Lower leg skin (tissue), 4 donors: ENCODE measurements around the gene LRRC8A. TPM values are rescaled to one million over a fixed set of nuclear protein-coding genes. Genes with fewer than 3 reads are reported as not detected.
"Not testable (repeated sequence)": the region's sequence is repeated elsewhere in the genome, so short reads cannot be mapped to it uniquely, and the experiment has no call there.

Experiments
- DNase-seq, 2 donors: peaks; one replicate each; pipeline ENCODE4 v3.0.0-alpha.2; 2019; ENCODE audit warnings: low spot score in 2 of 2
- H3K4me3 ChIP-seq: fragments of 200-600 bp; sonication (generic); 2 replicates; pipeline ENCODE4 v1.5.1; 2017; ENCODE audit warnings: mild to moderate bottlenecking, low read depth; ENCODE audit not compliant: poor library complexity, severe bottlenecking
- CTCF ChIP-seq, 3 donors: fragments of 450-650 bp; IDR thresholded peaks; one replicate each; pipeline ENCODE4 v1.5.1; 2016; ENCODE audit warnings: antibody characterized with exemption in 3 of 3, mild to moderate bottlenecking in 3 of 3, moderate library complexity in 2 of 3
- POLR2A ChIP-seq, 2 donors: fragments of 450-650 bp; IDR thresholded peaks; one replicate each; pipeline ENCODE4 v1.6.1; 2016 to 2017; ENCODE audit warnings: antibody characterized with exemption in 2 of 2, mild to moderate bottlenecking in 1 of 2, moderate library complexity in 1 of 2
- WGBS, 2 donors: methylation state at CpG; one replicate each; pipeline ENCODE4 v1.1.5; 2018; 5-methylcytosine and 5-hydroxymethylcytosine counted together
- intact Hi-C: fragments of 100-400 bp; cut with DNase I; formaldehyde crosslinking; loops from one replicate; pipeline ENCODE4 v1.15.0; 2023; ENCODE audit warnings: low total_unique reads
- total RNA-seq, 4 donors: library from RNA; depleted of rRNA; stranded (reverse); fragments of >200 nt; gene quantifications; one replicate each; pipeline ENCODE4 v1.1.0, GENCODE V29; 2016

The LRRC8A gene
- total RNA-seq, 4 donors from 2014 or later, result 89.6 to 131 (median 111) TPM

DNA sequence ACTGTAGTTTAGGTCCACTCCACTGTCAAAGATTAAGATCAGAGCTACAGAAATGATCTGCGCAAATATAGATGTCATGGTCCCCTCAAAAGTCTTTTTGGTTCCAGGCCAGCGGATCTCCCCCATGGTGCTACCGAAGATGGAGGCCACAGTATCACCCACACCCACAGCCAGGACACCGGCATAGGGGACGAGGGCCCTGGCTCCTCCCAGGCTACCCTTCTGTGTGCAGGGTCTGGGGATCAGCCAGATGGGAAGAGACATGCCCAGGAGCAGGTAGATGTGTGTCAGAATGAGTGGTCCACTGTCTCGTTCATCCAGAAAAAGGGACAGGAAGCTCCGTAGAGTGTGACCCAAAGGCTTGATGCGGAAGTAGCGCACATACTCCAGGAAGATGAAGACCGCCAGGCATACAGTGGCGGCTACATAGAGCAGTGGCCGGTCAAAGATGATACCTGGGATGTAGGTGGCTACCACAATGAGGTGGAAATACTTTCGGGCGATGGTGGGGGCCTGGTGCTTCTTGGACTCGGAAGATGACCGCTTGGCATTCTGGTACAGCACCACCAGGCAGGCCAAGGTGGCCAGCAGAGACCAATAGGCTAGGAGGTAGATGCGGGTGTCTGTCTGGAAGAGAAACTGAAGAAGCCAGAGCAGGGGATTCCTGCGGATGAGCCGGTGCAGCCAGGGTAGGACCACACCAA is 64.0 kb downstream of the LRRC8A start:
- WGBS, 2 donors, result 96 to 98% methylated on average over 19 of the region's 19 CpGs
- peak in 1 of 2 donors; percentile 79 for DNase-seq
- H3K4me3 ChIP-seq, result no peak overlapping the region
- intact Hi-C loops, result no loop called here
- TF ChIP-seq CTCF (IDR thresholded peaks at IDR 0.05) (no peak), POLR2A (IDR thresholded peaks at IDR 0.05) (no peak)

DNA sequence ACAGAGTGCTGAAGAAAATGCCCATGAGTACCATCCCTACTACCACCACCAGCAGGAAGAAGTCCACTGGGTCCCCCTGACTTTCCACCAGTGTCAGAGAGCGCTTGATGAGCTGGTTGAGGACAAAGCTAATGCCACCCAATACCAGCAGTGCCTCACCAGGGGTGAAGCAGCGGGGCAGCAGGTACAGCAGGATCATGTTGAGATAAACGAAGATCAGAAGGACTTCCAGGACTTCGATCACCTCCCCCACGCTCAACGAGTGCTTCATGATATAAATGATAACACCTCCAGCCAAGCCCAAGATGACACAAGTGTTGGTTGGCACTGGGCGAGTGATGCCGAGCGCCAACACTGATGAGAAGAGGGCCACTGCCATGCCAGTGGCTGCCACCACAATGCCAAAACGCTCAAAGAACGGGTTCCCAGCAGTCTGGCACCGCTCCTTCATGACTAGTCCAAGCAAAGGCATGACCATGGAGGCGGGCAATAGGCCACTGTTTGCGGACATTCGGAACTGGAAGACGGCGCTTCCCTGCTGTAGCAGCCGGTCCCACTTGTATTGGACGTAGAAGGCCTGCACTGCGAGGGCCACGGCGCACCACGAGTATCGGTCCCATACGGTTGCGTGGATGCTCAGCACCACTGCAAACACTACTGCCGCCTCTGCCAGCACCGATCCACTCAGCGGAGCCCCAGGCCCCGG is 64.8 kb downstream of the LRRC8A start:
- no peak for TF ChIP-seq CTCF (IDR thresholded peaks at IDR 0.05)
- TF ChIP-seq POLR2A (IDR thresholded peaks at IDR 0.05), result no peak
- no peak for DNase-seq

GRCh38 chr9:128947277-128947526 is 65.3 kb downstream of the LRRC8A start:
- intact Hi-C loops, result no loop called here
- no peak for TF ChIP-seq CTCF (IDR thresholded peaks at IDR 0.05)
- no peak for TF ChIP-seq POLR2A (IDR thresholded peaks at IDR 0.05)
- no peak for DNase-seq
- H3K4me3 ChIP-seq, result peak overlapping the region; percentile 87
- 0 to 1% methylated on average over 17 to 19 of the region's 20 CpGs for WGBS, 2 donors

More for the DNA sequence above, 64.8 kb downstream of the LRRC8A start:
- peak overlapping the region; percentile 87 for H3K4me3 ChIP-seq
- intact Hi-C loops, result no loop called here
- 23 to 31% methylated on average over 19 to 23 of the region's 30 CpGs for WGBS, 2 donors

- 0% methylated on average over 78 to 82 of the region's 86 CpGs for WGBS, 2 donors
- peak; percentile 94 to 100 for DNase-seq
- peak within 1 kb of the TSS; percentile 87 for H3K4me3 ChIP-seq
- intact Hi-C loops, result no loop called here
- TF ChIP-seq CTCF (IDR thresholded peaks at IDR 0.05), result no peak
- peak in 1 of 2 donors; percentile 29 for TF ChIP-seq POLR2A (IDR thresholded peaks at IDR 0.05)
Measured at GRCh38 chr9:128947527-128948301, 65.8 kb downstream of the LRRC8A start, which contains the start of the genes DOLK and NUP188. DOLK (minus strand) TSS chr9:128947603; CDS start chr9:128947303, 300 bp downstream. NUP188 (plus strand) TSS chr9:128947699; CDS start chr9:128947720, 21 bp downstream.

DNA sequence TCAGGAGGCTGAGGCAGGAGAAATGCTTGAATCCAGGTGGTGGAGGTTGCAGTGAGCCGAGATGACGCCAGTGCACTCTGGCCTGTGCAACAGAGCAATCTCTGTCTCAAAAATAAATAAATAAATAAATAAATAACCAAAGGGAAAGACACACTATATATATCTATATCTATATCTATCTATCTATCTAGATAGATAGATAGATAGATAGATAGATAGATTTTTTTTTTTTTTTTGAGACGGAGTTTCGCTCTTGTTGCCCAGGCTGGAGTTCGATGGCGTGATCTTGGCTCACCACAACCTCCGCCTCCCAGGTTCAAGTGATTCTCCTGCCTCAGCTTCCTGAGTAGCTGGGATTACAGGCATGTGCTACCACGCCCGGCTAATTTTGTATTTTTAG is 79.5 kb downstream of the LRRC8A start:
- H3K4me3 ChIP-seq, intact Hi-C loops: not testable (repeated sequence)
- 96 to 99% methylated on average over 9 of the region's 9 CpGs for WGBS, 2 donors
- DNase-seq, result peak in 1 of 2 donors; percentile 14

Other genes starting within 250 kb of the LRRC8A start
- 10 to 100 TPM; 36.6 to 46.8 (median 44.0) TPM for gene DYNC2I2, start 225.3 kb upstream of the LRRC8A start, total RNA-seq
- 100 to 1,000 TPM; 135 to 220 (median 178) TPM for gene SET, start 192.9 kb upstream of the LRRC8A start, total RNA-seq
- gene PKN3, start 179.6 kb upstream of the LRRC8A start, total RNA-seq, result 1 to 10 TPM; 2.4 to 8.4 (median 4.1) TPM
- gene ZDHHC12, start 158.0 kb upstream of the LRRC8A start, total RNA-seq, result 10 to 100 TPM; 68.3 to 95.7 (median 84.1) TPM
- gene ZER1, start 110.2 kb upstream of the LRRC8A start, total RNA-seq, result 100 to 1,000 TPM in 1 of 4 donors, 10 to 100 TPM in 3; 66.5 to 104 (median 73.2) TPM
- gene TBC1D13, start 94.9 kb upstream of the LRRC8A start, total RNA-seq, result 10 to 100 TPM in 3 of 4 donors, 1 to 10 TPM in 1; 5.0 to 14.8 (median 12.8) TPM
- 10 to 100 TPM; 12.5 to 34.7 (median 25.5) TPM for gene ENDOG, start 63.6 kb upstream of the LRRC8A start, total RNA-seq
- 10 to 100 TPM; 15.0 to 41.5 (median 32.3) TPM for gene SPOUT1, start 52.3 kb upstream of the LRRC8A start, total RNA-seq
- gene KYAT1, start 183 bp upstream of the LRRC8A start, total RNA-seq, result 10 to 100 TPM in 2 of 4 donors, 1 to 10 TPM in 2; 8.2 to 19.4 (median 10.9) TPM
- 10 to 100 TPM; 31.3 to 60.2 (median 50.6) TPM for gene PHYHD1, start 38.8 kb downstream of the LRRC8A start, total RNA-seq
- 10 to 100 TPM in 3 of 4 donors, 1 to 10 TPM in 1; 9.8 to 16.4 (median 11.9) TPM for gene DOLK, start 65.5 kb downstream of the LRRC8A start, total RNA-seq
- 10 to 100 TPM; 32.8 to 44.3 (median 36.1) TPM for gene NUP188, start 65.6 kb downstream of the LRRC8A start, total RNA-seq
- gene SH3GLB2, start 146.2 kb downstream of the LRRC8A start, total RNA-seq, result 100 to 1,000 TPM; 177 to 378 (median 207) TPM
- gene MIGA2, start 154.5 kb downstream of the LRRC8A start, total RNA-seq, result 10 to 100 TPM; 37.7 to 66.1 (median 47.4) TPM
- 10 to 100 TPM in 2 of 4 donors, 1 to 10 TPM in 2; 7.5 to 14.0 (median 10.7) TPM for gene DOLPP1, start 199.0 kb downstream of the LRRC8A start, total RNA-seq
- 10 to 100 TPM; 13.7 to 78.2 (median 31.3) TPM for gene CRAT, start 228.7 kb downstream of the LRRC8A start, total RNA-seq
- gene PTPA, start 229.3 kb downstream of the LRRC8A start, total RNA-seq, result 100 to 1,000 TPM in 1 of 4 donors, 10 to 100 TPM in 3; 62.9 to 104 (median 73.8) TPM